ENCODE measurements around the gene CEP164.
"Not testable (repeated sequence)": the region's sequence is repeated elsewhere in the genome, so short reads cannot be mapped to it uniquely, and the experiment has no call there.

CEP164 gene

GRCh38 chr11:117398618-117399017, 71.0 kb downstream of the CEP164 start:
- DNase-seq: not testable (repeated sequence)

GRCh38 chr11:117399100-117399840, 71.6 kb downstream of the CEP164 start:
- DNase-seq: not testable (repeated sequence)

GRCh38 chr11:117405898-117406297, 78.2 kb downstream of the CEP164 start:
- not testable (repeated sequence) for DNase-seq

- no peak for DNase-seq
Observed at GRCh38 chr11:117407016-117407415, 79.4 kb downstream of the CEP164 start.

- DNase-seq: no peak
Observed at GRCh38 chr11:117408356-117408755, 80.7 kb downstream of the CEP164 start.

GRCh38 chr11:117409511-117409910, 81.9 kb downstream of the CEP164 start:
- DNase-seq: no peak

- DNase-seq: no peak
Observed at GRCh38 chr11:117410238-117410637, 82.6 kb downstream of the CEP164 start.

- no peak for DNase-seq
Observed at GRCh38 chr11:117410861-117411710, 83.4 kb downstream of the CEP164 start.

GRCh38 chr11:117411736-117412135, 84.1 kb downstream of the CEP164 start:
- DNase-seq: no peak

GRCh38 chr11:117412176-117412575, 84.5 kb downstream of the CEP164 start:
- DNase-seq: no peak

- no peak for DNase-seq
Observed at GRCh38 chr11:117412653-117413275, 85.1 kb downstream of the CEP164 start.

- no peak for DNase-seq
Observed at GRCh38 chr11:117413616-117414015, 86.0 kb downstream of the CEP164 start.

- no peak for DNase-seq
Observed at GRCh38 chr11:117414724-117415123, 87.1 kb downstream of the CEP164 start.

- no peak for DNase-seq
Observed at GRCh38 chr11:117415358-117415896, 87.8 kb downstream of the CEP164 start.

GRCh38 chr11:117417342-117417741, 89.7 kb downstream of the CEP164 start:
- DNase-seq: no peak

- no peak for DNase-seq
Observed at GRCh38 chr11:117417856-117418255, 90.2 kb downstream of the CEP164 start.

GRCh38 chr11:117418737-117419481, 91.3 kb downstream of the CEP164 start:
- no peak for DNase-seq

- DNase-seq: no peak
Observed at GRCh38 chr11:117419482-117420142, 92.0 kb downstream of the CEP164 start.

- DNase-seq: no peak
Observed at GRCh38 chr11:117420143-117420485, 92.5 kb downstream of the CEP164 start.

GRCh38 chr11:117420598-117420997, 92.9 kb downstream of the CEP164 start:
- DNase-seq: no peak

- DNase-seq: no peak
Observed at GRCh38 chr11:117421041-117421440, 93.4 kb downstream of the CEP164 start.

- DNase-seq: no peak
Observed at GRCh38 chr11:117421476-117421875, 93.8 kb downstream of the CEP164 start.

All from CD4-positive, alpha-beta T cell treated with Interleukin-1 beta for 1 hour (primary cell).